CD14-positive monocyte (primary cell): Measurements from ENCODE around the gene VGLL2. TPM values are rescaled to one million over a fixed set of nuclear protein-coding genes. Genes with fewer than 3 reads are reported as not detected.

Source experiments
- DNase-seq, 3 donors: peaks; one replicate each; pipeline ENCODE4 v3.0.0-alpha.2; 2011 to 2022
- H2AFZ ChIP-seq: 2 replicates; pipeline ENCODE4 v1.6.0; 2012; ENCODE audit warnings: mild to moderate bottlenecking, low read depth, low read length, inconsistent platforms; ENCODE audit not compliant: insufficient read depth, poor library complexity, severe bottlenecking
- H3K27ac ChIP-seq, 2 donors: 1 replicate in 1 of 2; 2 replicates in 1 of 2; pipeline ENCODE4 v1.5.1; 2012 to 2013; ENCODE audit warnings: low read length in 2 of 2, control low read depth in 1 of 2, inconsistent platforms in 1 of 2, low read depth in 1 of 2, mild to moderate bottlenecking in 1 of 2
- H3K27me3 ChIP-seq, 2 donors: one replicate each; pipeline versions ENCODE4 v1.6.0 to v1.6.1; 2011 to 2013; ENCODE audit warnings: low read length in 2 of 2; ENCODE audit not compliant: control insufficient read depth in 2 of 2, insufficient read depth in 2 of 2
- H3K36me3 ChIP-seq, 2 donors: replicated peaks in 1 of 2; 1 replicate in 1 of 2; 2 replicates in 1 of 2; pipeline versions ENCODE4 v1.5.1 to v1.6.1; 2012 to 2013; ENCODE audit warnings: low read length in 2 of 2, control low read depth in 1 of 2, inconsistent platforms in 1 of 2, mild to moderate bottlenecking in 1 of 2; ENCODE audit not compliant: insufficient read depth in 2 of 2, control insufficient read depth in 1 of 2
- H3K4me1 ChIP-seq, 2 donors: 1 replicate in 1 of 2; 2 replicates in 1 of 2; pipeline versions ENCODE4 v1.5.1 to v1.6.1; 2012 to 2013; ENCODE audit warnings: low read length in 2 of 2, control low read depth in 1 of 2, inconsistent platforms in 1 of 2, mild to moderate bottlenecking in 1 of 2, moderate library complexity in 1 of 2; ENCODE audit not compliant: insufficient read depth in 2 of 2, control insufficient read depth in 1 of 2
- H3K4me2 ChIP-seq: replicated peaks from 2 replicates; pipeline ENCODE3; 2012; ENCODE audit warnings: low read length, moderate library complexity, mild to moderate bottlenecking; ENCODE audit not compliant: poor library complexity, severe bottlenecking; ENCODE audit errors: extremely low read depth
- H3K4me3 ChIP-seq, 3 experiments: fragments of 200-600 bp in 1 of 3; sonication (generic) in 1 of 3; replicated peaks in 1 of 3; 1 replicate in 2 of 3; 2 replicates in 1 of 3; pipeline ENCODE4 v1.5.1; 2011 to 2013; ENCODE audit warnings: low read length in 3 of 3, mild to moderate bottlenecking in 3 of 3, control low read depth in 2 of 3, low read depth in 2 of 3, inconsistent platforms in 1 of 3, moderate library complexity in 1 of 3
- H3K79me2 ChIP-seq: 2 replicates; pipeline ENCODE4 v1.6.0; 2012; ENCODE audit warnings: mild to moderate bottlenecking, control low read depth, inconsistent platforms, low read length, moderate library complexity; ENCODE audit not compliant: insufficient read depth
- H3K9ac ChIP-seq: 2 replicates; pipeline ENCODE4 v1.6.0; 2017; ENCODE audit warnings: low read length, mild to moderate bottlenecking; ENCODE audit not compliant: insufficient read depth, poor library complexity, severe bottlenecking
- H3K9me3 ChIP-seq, 2 donors: replicated peaks in 1 of 2; 1 replicate in 1 of 2; 2 replicates in 1 of 2; pipeline versions ENCODE4 v1.5.1 to v1.6.1; 2012 to 2013; ENCODE audit warnings: low read length in 2 of 2, control low read depth in 1 of 2; ENCODE audit not compliant: control insufficient read depth in 1 of 2, insufficient read depth in 1 of 2
- H4K20me1 ChIP-seq: 2 replicates; pipeline ENCODE4 v1.6.0; 2012; ENCODE audit warnings: mild to moderate bottlenecking, low read length, control low read depth, moderate library complexity; ENCODE audit not compliant: insufficient read depth
- H3K27ac Mint-ChIP-seq, 7 donors: one replicate each; pipeline ENCODE4 v1.8.0; 2020; ENCODE audit warnings: mild to moderate bottlenecking in 7 of 7, mixed read lengths in 7 of 7, moderate library complexity in 6 of 7, inconsistent platforms in 2 of 7
- H3K27me3 Mint-ChIP-seq, 3 donors: one replicate each; pipeline ENCODE4 v1.8.0; 2021 to 2022; ENCODE audit warnings: low read depth in 3 of 3, mild to moderate bottlenecking in 3 of 3, mixed read lengths in 3 of 3, moderate library complexity in 3 of 3, inconsistent platforms in 1 of 3
- H3K36me3 Mint-ChIP-seq, 2 donors: one replicate each; pipeline ENCODE4 v1.8.0; 2020; ENCODE audit warnings: mixed read lengths in 2 of 2, inconsistent platforms in 1 of 2, mild to moderate bottlenecking in 1 of 2
- H3K4me1 Mint-ChIP-seq: one replicate; pipeline ENCODE4 v1.8.0; 2020; ENCODE audit warnings: mild to moderate bottlenecking, mixed read lengths
- H3K4me3 Mint-ChIP-seq, 2 donors: one replicate each; pipeline ENCODE4 v1.8.0; 2020; ENCODE audit warnings: mild to moderate bottlenecking in 2 of 2, mixed read lengths in 2 of 2, moderate library complexity in 1 of 2
- H3K9me3 Mint-ChIP-seq, 7 donors: one replicate each; pipeline ENCODE4 v1.8.0; 2020 to 2022; ENCODE audit warnings: mixed read lengths in 7 of 7, mild to moderate bottlenecking in 6 of 7, moderate library complexity in 6 of 7, inconsistent platforms in 2 of 7
- CTCF ChIP-seq: fragments of 200-600 bp; IDR thresholded peaks from one replicate; pipeline ENCODE4 v1.8.0; 2022; ENCODE audit warnings: antibody characterized with exemption, mild to moderate bottlenecking
- WGBS: methylation state at CpG from one replicate; pipeline ENCODE4 v1.1.5; 2013; ENCODE audit warnings: missing lambda C conversion rate; ENCODE audit not compliant: insufficient coverage; 5-methylcytosine and 5-hydroxymethylcytosine counted together
- intact Hi-C, 2 donors: fragments of 100-400 bp; cut with micrococcal nuclease; formaldehyde crosslinking; loops; one replicate each; pipeline versions ENCODE4 v1.15.0 to v1.15.1; 2023
- polyA plus RNA-seq, 3 donors: library from polyadenylated mRNA; depleted of rRNA in 1 of 3; unstranded in 2 of 3; stranded (reverse) in 1 of 3; fragments of 300-500 nt in 2 of 3; fragments of >200 nt in 1 of 3; fragmentation: Illumina TruSeq in 2 of 3; gene quantifications; 1 replicate in 2 of 3; 2 replicates in 1 of 3; pipeline ENCODE4 v1.2.3, GENCODE V29; 2012 to 2021

Gene VGLL2
- polyA plus RNA-seq, 3 donors = not detected

GRCh38 chr6:117264369-117264691 lies 1.0 kb upstream of the VGLL2 start:
- Mint-ChIP-seq H3K9me3 (peaks cover 2 to 42% (median 21%) of the 10 kb centered on the region in 7 donors), H3K27me3 (peaks cover 68 to 78% (median 77%) of the 10 kb centered on the region in 3 donors), H3K36me3 (no peaks in the 10 kb centered on the region), H3K4me1 (peaks cover 9% of the 10 kb centered on the region), H3K4me3 (peak overlapping the region in 1 of 2 donors; percentile 83), H3K27ac (peak overlapping the region in 1 of 7 donors; percentile 37)
- Histone ChIP-seq H3K9me3 (peaks cover 5 to 37% of the 10 kb centered on the region in 2 donors), H2AFZ (no peak overlapping the region), H3K9ac (no peak overlapping the region), H3K79me2 (no peaks in the 10 kb centered on the region), H3K4me1 (peaks cover 0 to 3% of the 10 kb centered on the region in 2 donors), H3K4me2 (no peak overlapping the region), H4K20me1 (no peaks in the 10 kb centered on the region), H3K27me3 (peaks cover 71 to 93% of the 10 kb centered on the region in 2 donors), H3K4me3 (no peak overlapping the region), H3K27ac (no peak overlapping the region), H3K36me3 (no peaks in the 10 kb centered on the region)
- 0% methylated on average over 4 of the region's 8 CpGs for WGBS
- no peak for DNase-seq
- no peak for TF ChIP-seq CTCF
- intact Hi-C loops = no loop called here

GRCh38 chr6:117264692-117265409 lies 507 bp upstream of the VGLL2 start:
- Mint-ChIP-seq H3K36me3 (peaks cover 0 to 2% of the 10 kb centered on the region in 2 donors), H3K9me3 (peaks cover 2 to 44% (median 21%) of the 10 kb centered on the region in 7 donors), H3K4me3 (peak overlapping the region; percentile 51 to 83), H3K4me1 (peaks cover 9% of the 10 kb centered on the region), H3K27ac (no peak overlapping the region), H3K27me3 (peaks cover 74 to 83% (median 82%) of the 10 kb centered on the region in 3 donors)
- Histone ChIP-seq H3K4me1 (peaks cover 0 to 3% of the 10 kb centered on the region in 2 donors), H3K27me3 (peaks cover 76 to 95% of the 10 kb centered on the region in 2 donors), H3K9me3 (peaks cover 5 to 41% of the 10 kb centered on the region in 2 donors), H3K4me2 (peak overlapping the region; percentile 16), H3K4me3 (no peak overlapping the region), H3K9ac (no peak overlapping the region), H2AFZ (no peak overlapping the region), H3K27ac (no peak overlapping the region), H3K36me3 (no peaks in the 10 kb centered on the region), H4K20me1 (no peaks in the 10 kb centered on the region), H3K79me2 (no peaks in the 10 kb centered on the region)
- intact Hi-C loops = no loop called here
- DNase-seq = no peak
- TF ChIP-seq CTCF = no peak
- 0% methylated on average over 35 of the region's 39 CpGs for WGBS
